Measurements from ENCODE around the gene WAS. TPM values are rescaled to one million over a fixed set of nuclear protein-coding genes. Genes with fewer than 3 reads are reported as not detected.
A peak's percentile ranks its signal among the peaks of the same experiment; 100 is the strongest.
"Not testable (repeated sequence)": the region's sequence is repeated elsewhere in the genome, so short reads cannot be mapped to it uniquely, and the experiment has no call there.

WAS gene
- total and polyA plus RNA-seq, 11 donors, result 1.1 to 26.8 (median 2.9) TPM

- DNase-seq (no peak), ATAC-seq (no peak)
- TF ChIP-seq CTCF (IDR thresholded peaks at IDR 0.05) (no peak), POLR2A (IDR thresholded peaks at IDR 0.05) (no peak)
- intact Hi-C loops (cut with DNase I), result loop anchor here in 4 of 10 donors (2.0 to 10.0 kb wide), 4 partner anchors 19 to 237 kb away; partner anchors contain the start of genes HDAC6 (in 1 of the 4), PIM2 (in 1 of the 4), SLC35A2 (in 1 of the 4) and SUV39H1 (in 1 of the 4)
- 57 to 73% (median 64%) methylated on average over 10 of the region's 10 CpGs for WGBS, 4 donors
- Histone ChIP-seq H3K36me3 (no peaks in the 10 kb centered on the region), H3K27me3 (no peaks in the 10 kb centered on the region), H3K27ac (peak overlapping the region in 2 of 12 donors; percentile 90 to 91), H3K4me3 (peak overlapping the region in 6 of 12 donors; percentile 71 to 95 (median 79)), H3K4me1 (peaks cover 0 to 11% (median 0%) of the 10 kb centered on the region in 12 donors), H3K9me3 (no peaks in the 10 kb centered on the region)
Observed at GRCh38 chrX:48677516-48677915, 6.1 kb upstream of the WAS start.

- H3K4me1 ChIP-seq; intact Hi-C loops (cut with DNase I); H3K9me3 ChIP-seq; H3K4me3 ChIP-seq; ATAC-seq; H3K27me3 ChIP-seq; H3K36me3 ChIP-seq; DNase-seq: not testable (repeated sequence)
- H3K27ac ChIP-seq, result peak overlapping the region in 1 of 12 donors; percentile 76
- WGBS, 4 donors, result 22 to 49% (median 44%) methylated on average over 2 of the region's 2 CpGs
Observed at GRCh38 chrX:48680467-48680866, 3.1 kb upstream of the WAS start.

- H3K36me3 ChIP-seq; DNase-seq; H3K4me1 ChIP-seq; H3K4me3 ChIP-seq; H3K27me3 ChIP-seq; intact Hi-C loops (cut with DNase I); H3K9me3 ChIP-seq; ATAC-seq: not testable (repeated sequence)
- 76 to 91% (median 83%) methylated on average over 6 of the region's 6 CpGs for WGBS, 4 donors
- peak overlapping the region in 1 of 12 donors; percentile 44 for H3K27ac ChIP-seq
Observed at GRCh38 chrX:48680925-48681324, 2.7 kb upstream of the WAS start.

GRCh38 chrX:48681539-48682183 is 1.9 kb upstream of the WAS start:
- no peaks in the 10 kb centered on the region for H3K36me3 ChIP-seq
- intact Hi-C loops (cut with DNase I), result no loop called here
- H3K4me1 ChIP-seq, result peaks cover 0 to 9% (median 0%) of the 10 kb centered on the region in 12 donors
- no peaks in the 10 kb centered on the region for H3K27me3 ChIP-seq
- ATAC-seq (no peak), DNase-seq (no peak)
- H3K27ac ChIP-seq, result peak overlapping the region in 1 of 12 donors; percentile 76
- H3K9me3 ChIP-seq, result no peaks in the 10 kb centered on the region
- H3K4me3 ChIP-seq, result no peak overlapping the region
- 69 to 84% (median 80%) methylated on average over 10 of the region's 10 CpGs for WGBS, 4 donors
- TF ChIP-seq CTCF (IDR thresholded peaks at IDR 0.05), result no peak
- no peak for TF ChIP-seq POLR2A (IDR thresholded peaks at IDR 0.05)

- H3K4me3 ChIP-seq; DNase-seq; H3K27me3 ChIP-seq; intact Hi-C loops (cut with DNase I); H3K36me3 ChIP-seq; H3K9me3 ChIP-seq; H3K4me1 ChIP-seq: not testable (repeated sequence)
- WGBS, 4 donors, result 81 to 86% (median 85%) methylated on average over 12 of the region's 12 CpGs
- H3K27ac ChIP-seq, result peak overlapping the region in 3 of 12 donors; percentile 29 to 93 (median 56)
- peak in 2 of 4 donors; percentile 58 to 69 for ATAC-seq
Observed at GRCh38 chrX:48682795-48683194, 804 bp upstream of the WAS start.

Measured in heart left ventricle (tissue), 16 donors.